Measurements from ENCODE around the gene PRPSAP1.

The PRPSAP1 gene, protein sequence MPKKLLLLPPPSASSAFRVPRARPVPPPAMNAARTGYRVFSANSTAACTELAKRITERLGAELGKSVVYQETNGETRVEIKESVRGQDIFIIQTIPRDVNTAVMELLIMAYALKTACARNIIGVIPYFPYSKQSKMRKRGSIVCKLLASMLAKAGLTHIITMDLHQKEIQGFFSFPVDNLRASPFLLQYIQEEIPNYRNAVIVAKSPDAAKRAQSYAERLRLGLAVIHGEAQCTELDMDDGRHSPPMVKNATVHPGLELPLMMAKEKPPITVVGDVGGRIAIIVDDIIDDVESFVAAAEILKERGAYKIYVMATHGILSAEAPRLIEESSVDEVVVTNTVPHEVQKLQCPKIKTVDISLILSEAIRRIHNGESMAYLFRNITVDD

DNA sequence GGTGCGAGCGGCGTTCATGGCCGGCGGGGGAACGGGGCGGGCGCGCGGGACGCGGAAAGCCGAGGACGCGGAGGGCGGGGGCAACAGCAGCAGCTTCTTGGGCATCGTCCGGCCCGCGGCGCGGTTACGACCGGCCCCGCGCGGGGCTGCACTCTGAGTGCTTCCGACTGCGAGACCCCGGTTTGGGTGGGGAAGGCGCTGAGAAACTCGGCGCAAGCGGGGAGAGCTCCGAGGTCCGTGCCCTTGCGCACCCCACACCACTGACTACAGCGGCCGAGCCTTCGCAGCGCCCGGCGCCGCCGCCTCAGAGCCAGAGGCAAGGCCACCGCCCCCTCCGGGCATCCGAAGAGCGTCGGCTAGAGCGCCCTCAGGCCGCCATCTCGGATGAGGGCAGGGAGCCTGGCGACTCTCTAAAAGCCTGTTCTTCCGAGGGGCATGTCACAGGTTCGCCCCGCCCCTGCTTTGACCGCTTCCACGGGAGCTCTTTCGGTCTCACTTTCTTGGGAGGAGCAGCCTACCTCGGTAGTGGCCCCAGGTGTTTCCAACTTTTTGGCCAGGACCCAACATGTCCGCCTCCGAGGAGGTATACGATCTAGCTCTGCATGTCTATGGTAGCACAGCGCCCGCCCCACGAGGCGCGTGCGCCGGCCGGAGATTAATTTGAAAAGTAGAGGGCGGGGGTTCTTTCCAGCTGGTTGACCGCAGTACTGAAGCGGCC, at the start of gene PRPSAP1:
Gene PRPSAP1, minus strand, starts transcription at position 318 of the 718 bp plus-strand sequence. Its CDS starts 213 bp downstream, at position 105.
- no peak for FAIRE-seq

DNA sequence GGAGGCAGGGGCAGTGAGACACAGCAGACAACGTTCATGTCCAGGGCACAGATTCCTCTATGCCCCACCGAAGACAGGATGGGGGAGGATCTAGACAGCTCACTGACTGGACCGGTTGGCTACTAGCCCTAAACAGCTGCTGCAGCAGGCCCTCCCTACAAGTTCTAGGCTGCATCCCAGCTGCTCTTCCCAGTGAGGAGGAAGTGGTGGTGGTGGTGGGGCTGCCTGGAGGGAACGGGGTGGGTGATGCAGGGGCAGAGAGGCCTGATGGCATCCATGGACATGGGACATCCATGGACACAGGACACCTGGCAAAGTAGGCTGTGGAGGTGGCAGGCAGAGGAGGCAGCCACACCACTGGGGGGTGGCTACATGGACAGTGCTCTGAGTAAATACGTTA, 49.0 kb upstream of the PRPSAP1 start:
- no peak for FAIRE-seq

DNA sequence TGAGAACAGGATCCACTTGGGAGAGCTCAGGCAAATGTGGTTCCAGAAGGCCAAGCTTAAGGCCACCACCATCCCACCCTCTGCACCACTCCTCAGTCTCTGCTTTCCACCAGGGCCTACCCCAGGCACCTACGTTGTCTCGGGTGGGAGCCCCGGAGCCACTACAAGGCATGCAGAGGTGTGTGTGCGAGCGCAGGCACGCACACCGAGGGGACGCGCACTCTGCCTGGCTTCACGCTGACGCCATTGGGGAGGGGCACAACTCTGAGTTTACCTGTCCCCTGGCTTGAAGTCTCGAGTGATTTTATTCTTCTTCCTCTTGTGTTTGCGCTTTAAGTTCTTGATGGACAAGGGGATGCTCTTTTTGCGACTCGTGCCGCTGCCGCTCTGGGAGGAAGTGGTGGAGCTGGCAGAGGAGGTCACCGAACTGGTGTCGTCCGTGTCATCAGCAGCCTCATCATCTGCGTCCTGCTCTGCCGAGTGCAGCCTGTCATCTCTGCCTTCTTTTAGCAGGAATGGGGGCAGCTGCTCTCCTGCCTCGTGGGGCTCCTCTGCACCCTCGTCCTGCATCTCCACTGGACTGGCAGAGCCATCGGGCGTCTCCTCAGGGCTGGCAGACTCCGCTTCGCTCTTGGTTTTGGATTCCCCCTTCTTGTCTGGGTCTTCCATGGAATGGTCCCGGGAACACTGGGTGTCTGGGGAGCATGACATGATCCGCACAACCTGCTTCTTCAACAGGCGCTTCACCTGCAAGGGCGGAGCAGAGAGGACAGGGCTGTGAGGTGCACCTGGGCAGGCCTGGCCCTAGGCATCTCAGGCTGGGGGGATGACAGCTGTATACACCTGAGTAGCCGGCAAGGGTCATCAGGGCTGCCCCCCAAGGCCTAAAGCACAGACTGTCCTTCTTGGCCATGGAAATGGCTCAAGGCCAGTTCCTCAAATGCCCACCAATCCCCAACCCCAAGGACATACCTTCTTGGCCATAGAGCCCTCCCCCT, 45.8 kb upstream of the PRPSAP1 start:
- no peak for FAIRE-seq

DNA sequence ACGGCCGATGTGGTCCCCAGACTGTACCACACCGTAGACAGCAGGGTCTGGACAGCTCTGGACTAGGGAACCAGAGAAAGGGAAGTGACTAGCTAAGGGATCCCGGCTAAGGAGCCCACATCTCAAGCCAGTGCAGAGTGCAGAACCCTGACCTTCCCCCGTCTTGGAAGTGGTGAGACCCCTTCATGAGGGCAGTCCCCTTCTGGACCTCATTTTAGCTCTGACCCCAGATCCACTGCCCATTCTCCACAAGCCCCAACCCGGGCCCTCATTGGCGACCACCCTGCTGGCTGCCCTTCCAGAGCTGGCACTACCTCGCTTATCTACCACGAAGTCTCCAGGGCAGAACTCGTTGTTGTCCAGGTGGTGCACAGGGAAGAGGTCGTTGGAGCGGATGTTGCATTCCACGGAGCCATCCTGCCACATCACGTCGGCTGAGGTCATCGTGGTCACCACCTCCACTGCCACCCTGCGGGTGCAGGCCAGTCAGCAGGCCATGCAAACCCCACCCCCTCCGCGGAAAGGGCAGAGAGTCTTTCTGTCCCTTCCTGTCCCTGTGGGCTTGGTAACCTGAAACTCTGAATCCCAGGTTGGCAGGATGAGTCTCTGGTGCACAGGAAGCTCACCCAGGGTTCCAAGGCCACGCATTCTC, 44.9 kb upstream of the PRPSAP1 start:
- FAIRE-seq = no peak

GRCh38 chr17:76397687-76398522, 44.2 kb upstream of the PRPSAP1 start:
- no peak for FAIRE-seq

- no peak for FAIRE-seq
Measured at GRCh38 chr17:76397184-76397583, 43.5 kb upstream of the PRPSAP1 start.

- no peak for FAIRE-seq
Measured at GRCh38 chr17:76395980-76396379, 42.3 kb upstream of the PRPSAP1 start.

- no peak for FAIRE-seq
Measured at GRCh38 chr17:76394166-76394565, 40.5 kb upstream of the PRPSAP1 start.

- no peak for FAIRE-seq
Measured at GRCh38 chr17:76391200-76391715, 37.5 kb upstream of the PRPSAP1 start.

GRCh38 chr17:76390003-76390421, 36.3 kb upstream of the PRPSAP1 start:
- no peak for FAIRE-seq

DNA sequence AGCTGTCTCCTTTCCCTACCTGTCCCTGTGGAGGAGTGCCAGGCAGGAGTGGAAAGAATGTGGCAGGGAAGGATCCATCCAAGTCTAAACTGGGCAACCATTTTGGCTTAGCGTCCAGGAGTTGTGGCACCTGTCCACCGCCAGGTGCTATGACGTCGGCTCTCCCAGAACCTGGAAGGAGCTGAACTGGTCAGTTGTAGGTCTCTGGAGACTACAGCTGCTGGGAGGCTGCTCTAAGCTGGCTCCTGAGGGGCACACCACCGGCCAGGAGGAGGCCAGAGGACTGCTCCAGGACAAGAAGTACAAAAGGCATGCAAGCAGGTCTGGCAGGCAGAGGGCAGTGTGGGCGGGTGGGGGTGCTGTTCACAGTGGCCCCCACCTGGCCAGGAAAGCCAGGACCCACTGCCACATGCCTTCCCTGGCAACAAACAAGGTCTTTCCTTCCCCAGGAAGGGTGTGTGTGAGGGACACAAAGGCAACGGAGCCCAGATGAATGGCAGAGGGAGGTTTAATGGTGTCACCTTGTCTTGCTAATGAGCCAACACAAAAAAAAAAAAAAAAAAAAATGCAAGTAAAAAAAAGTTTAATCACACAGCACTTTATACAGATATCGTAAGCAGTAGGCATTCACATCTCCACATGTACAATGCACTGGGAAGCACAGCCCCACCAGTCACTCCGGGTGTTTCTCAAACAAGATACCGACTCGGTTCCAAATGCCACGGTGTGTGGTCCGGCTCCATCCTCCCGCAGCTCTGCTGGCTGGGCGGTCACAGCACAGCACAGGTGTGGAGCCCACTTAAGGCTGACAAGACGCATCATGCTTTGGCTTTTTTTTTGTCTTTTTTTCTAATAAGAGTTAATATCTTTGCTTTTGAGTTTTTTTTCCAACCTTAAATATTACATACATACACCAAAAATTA, 35.5 kb upstream of the PRPSAP1 start:
- FAIRE-seq = no peak

DNA sequence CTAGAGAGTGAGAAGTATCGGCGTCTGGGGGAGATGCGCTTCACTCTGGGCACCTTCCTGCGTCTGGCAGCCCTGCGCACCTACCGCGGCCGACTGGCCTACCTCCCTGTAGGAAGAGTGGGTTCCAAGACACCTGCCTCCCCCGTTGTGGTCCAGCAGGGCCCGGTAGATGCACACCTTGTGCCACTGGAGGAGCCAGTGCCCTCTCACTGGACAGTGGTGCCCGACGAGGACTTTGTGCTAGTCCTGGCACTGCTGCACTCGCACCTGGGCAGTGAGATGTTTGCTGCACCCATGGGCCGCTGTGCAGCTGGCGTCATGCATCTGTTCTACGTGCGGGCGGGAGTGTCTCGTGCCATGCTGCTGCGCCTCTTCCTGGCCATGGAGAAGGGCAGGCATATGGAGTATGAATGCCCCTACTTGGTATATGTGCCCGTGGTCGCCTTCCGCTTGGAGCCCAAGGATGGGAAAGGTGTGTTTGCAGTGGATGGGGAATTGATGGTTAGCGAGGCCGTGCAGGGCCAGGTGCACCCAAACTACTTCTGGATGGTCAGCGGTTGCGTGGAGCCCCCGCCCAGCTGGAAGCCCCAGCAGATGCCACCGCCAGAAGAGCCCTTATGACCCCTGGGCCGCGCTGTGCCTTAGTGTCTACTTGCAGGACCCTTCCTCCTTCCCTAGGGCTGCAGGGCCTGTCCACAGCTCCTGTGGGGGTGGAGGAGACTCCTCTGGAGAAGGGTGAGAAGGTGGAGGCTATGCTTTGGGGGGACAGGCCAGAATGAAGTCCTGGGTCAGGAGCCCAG, 33.5 kb upstream of the PRPSAP1 start:
- no peak for FAIRE-seq

DNA sequence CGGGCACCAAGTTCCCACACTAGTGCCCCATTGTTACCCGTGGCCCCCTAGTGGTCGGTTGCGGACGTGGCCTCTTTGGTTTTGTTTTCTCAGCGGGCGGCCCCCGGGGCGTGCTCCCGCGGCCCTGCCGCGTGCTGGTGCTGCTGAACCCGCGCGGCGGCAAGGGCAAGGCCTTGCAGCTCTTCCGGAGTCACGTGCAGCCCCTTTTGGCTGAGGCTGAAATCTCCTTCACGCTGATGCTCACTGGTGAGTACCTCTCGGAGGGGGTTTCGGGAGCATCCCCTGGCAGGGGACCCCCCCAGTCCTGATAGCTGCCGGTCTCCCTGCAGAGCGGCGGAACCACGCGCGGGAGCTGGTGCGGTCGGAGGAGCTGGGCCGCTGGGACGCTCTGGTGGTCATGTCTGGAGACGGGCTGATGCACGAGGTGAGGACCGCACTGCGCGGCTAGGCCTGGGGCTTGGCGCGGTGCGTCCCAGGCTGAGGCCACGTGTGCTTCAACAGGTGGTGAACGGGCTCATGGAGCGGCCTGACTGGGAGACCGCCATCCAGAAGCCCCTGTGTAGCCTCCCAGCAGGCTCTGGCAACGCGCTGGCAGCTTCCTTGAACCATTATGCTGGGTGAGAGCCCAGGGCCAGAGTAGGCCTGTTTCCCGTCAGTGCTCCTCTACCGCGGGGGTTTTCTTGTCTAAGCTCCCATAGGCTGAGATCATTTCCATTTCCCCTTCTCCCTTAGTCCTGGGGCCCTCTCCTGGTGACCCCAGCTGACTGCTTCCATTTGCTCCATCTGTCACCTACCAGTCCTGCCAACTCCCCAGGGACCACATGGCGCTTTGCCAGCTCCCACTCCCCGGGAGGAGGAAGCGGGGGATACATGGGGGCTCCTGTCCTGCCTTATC, 32.4 kb upstream of the PRPSAP1 start:
- no peak for FAIRE-seq

GRCh38 chr17:76384987-76385891, 31.5 kb upstream of the PRPSAP1 start:
- FAIRE-seq = no peak

DNA sequence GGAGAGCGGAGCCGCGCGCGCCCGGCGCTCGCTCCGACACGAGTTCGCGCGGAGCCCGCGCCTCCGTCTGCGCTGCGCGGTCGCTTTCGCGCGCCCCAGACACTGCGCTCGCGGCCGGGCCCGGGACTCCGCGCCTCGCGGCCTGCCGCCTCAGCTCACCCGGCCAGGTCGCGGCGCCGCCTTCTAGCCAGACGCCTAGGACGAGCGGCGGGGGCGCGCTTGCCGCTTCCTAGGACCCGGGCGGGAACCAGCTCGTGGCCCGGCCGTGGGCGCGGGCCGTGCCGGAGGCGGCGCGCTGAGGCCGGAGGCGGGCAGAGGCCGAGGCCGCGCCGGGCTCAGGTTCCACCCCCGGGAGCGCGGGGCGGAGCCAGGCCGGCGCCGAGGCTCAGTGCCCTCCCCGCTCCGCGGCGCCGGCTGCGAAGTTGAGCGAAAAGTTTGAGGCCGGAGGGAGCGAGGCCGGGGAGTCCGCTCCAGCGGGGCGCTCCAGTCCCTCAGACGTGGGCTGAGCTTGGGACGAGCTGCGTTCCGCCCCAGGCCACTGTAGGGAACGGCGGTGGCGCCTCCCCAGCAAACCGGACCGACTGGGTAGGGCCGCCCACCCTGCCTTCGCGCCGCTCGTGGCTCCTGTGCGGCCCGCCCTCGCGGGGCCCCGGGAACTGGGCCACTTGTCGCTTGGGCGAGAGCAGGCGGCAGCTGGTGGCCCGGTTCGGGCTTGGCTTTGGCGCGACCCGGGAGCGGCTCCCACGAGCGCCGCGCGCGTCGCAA, 30.7 kb upstream of the PRPSAP1 start, which contains the start of gene SPHK1:
Gene SPHK1, plus strand, starts transcription at position 388 of the 765 bp plus-strand sequence. CDS start 1,036 bp downstream, outside the sequence.
- FAIRE-seq = no peak
